GM12801 (cell line): Measurements from ENCODE around the gene NLGN4X.

Source experiments
- TF ChIP-seq, protein P1 (sequence below): IDR thresholded peaks from one replicate; pipeline ENCODE4 v1.5.1; 2011; ENCODE audit warnings: control low read depth; ENCODE audit not compliant: insufficient read length; ENCODE audit errors: extremely low read depth

NLGN4X gene

GRCh38 chrX:5869786-5870185, 358.9 kb downstream of the NLGN4X start:
- TF ChIP-seq, protein P1, sequence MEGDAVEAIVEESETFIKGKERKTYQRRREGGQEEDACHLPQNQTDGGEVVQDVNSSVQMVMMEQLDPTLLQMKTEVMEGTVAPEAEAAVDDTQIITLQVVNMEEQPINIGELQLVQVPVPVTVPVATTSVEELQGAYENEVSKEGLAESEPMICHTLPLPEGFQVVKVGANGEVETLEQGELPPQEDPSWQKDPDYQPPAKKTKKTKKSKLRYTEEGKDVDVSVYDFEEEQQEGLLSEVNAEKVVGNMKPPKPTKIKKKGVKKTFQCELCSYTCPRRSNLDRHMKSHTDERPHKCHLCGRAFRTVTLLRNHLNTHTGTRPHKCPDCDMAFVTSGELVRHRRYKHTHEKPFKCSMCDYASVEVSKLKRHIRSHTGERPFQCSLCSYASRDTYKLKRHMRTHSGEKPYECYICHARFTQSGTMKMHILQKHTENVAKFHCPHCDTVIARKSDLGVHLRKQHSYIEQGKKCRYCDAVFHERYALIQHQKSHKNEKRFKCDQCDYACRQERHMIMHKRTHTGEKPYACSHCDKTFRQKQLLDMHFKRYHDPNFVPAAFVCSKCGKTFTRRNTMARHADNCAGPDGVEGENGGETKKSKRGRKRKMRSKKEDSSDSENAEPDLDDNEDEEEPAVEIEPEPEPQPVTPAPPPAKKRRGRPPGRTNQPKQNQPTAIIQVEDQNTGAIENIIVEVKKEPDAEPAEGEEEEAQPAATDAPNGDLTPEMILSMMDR: no peak

DNA sequence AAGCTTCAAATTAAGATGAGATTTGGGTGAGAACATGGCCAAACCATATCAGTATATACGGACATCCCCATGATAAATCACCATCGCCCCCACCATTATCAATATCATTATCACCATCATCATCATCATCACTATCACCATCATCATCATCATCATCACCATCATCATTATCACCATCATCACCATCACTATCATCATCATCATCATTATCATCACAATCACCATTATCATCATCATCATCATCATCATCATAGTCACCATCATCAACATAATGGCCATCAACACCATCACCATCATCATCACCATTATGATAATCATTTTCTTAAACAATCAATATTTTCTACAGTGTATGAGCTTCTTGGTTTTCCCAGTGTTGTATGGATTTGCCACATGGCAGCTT, 360.9 kb downstream of the NLGN4X start:
- TF ChIP-seq, protein P1: no peak

GRCh38 chrX:5857232-5857631, 371.4 kb downstream of the NLGN4X start:
- TF ChIP-seq, protein P1: no peak

- TF ChIP-seq, protein P1: no peak
These were observed 375.7 kb downstream of the NLGN4X start for GRCh38 chrX:5852941-5853340.

DNA sequence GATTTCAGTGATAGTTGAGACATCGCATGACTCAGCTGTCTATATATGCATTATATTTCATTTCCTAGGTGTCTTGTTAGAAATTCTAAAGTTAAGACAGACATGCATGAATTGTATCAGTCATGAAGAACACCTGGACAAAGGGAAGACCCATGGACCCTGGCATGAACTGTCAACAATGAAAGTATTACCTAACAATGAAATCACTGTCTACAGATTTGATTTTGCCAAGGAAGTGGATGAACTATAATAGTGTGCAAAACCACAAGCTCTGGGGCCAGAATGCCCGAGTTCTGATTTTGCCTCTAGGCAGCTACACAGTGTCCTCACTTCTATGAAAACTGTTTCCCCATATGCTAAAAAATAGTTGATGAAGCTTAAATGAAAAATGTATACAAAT, 386.1 kb downstream of the NLGN4X start:
- TF ChIP-seq, protein P1: no peak
